HEK293T (cell line): ENCODE results near the gene MYH10.

Source experiments
- ARNT ChIP-seq: fragments of 450-650 bp; IDR thresholded peaks from 2 replicates; pipeline ENCODE4 v1.6.1; 2017; ENCODE audit warnings: mild to moderate bottlenecking
- ELF4 ChIP-seq: fragments of 450-650 bp; IDR thresholded peaks from 2 replicates; pipeline ENCODE4 v1.6.1; 2017; ENCODE audit warnings: antibody characterized with exemption

DNA sequence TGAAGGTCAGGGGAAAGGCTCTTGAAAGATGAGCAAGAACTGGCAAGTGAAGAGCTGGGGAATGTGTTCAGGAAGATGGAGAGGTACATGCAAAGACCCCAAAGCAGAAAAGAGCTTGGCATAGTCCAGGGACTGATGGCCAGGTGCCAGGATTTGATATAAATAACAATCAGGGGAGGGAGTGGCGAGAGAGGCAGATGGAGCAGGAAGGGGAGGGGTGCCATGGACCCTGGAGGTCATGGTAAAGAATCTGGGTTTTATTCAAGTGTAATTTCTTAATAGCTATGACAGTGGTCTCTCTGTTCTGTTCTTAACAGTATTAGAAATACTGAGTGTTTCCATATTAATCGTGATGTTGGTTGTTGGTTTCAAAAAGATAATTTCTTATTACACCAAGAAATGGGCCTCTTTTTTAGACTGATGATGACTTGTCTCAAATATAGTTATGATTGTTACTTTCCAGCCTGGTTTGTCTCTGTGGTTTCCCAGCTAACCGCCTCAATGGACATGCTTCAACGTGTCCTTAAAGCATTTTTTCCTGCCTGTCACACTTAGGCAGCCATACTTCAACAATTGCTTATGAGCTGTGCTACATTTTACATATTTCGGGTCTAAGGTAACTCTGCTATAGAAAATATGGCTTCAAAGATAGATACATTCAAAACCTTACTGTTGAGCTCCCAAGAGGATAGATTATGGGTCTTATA, 49.4 kb downstream of the MYH10 start:
- no peak for TF ChIP-seq ARNT
- TF ChIP-seq ELF4: no peak
